Endothelial cell of umbilical vein (primary cell): ENCODE results near the gene GPR153. TPM values are rescaled to one million over a fixed set of nuclear protein-coding genes. Genes with fewer than 3 reads are reported as not detected.

ENCODE experiments used
- BruUV-seq: library from RNA; stranded (reverse); fragments of 400-500 nt; replicated peaks from 2 replicates; lab custom pipeline; 2021; lab: Mats Ljungman, UMichigan
- CTCF ChIA-PET: fragments of 300-600, 350-600 bp; sonication (Branson Sonifier 250); formaldehyde crosslinking; loops from one replicate; lab custom pipeline; 2021; ENCODE audit warnings: antibody characterized with exemption, inconsistent platforms; lab: Charles Lee
- POLR2A ChIA-PET: fragments of 300-600, 350-600 bp; sonication (Branson Sonifier 250); formaldehyde crosslinking; loops from one replicate; lab custom pipeline; 2021; ENCODE audit warnings: antibody characterized with exemption, inconsistent platforms; lab: Charles Lee
- DNase-seq: peaks from one replicate; pipeline ENCODE4 v3.0.0-alpha.2; 2011; ENCODE audit warnings: low read depth, low spot score
- FAIRE-seq: peaks from 2 replicates; lab custom pipeline; 2011; peaks lifted over from hg19 to GRCh38; lab: Jason Lieb, UNC
- H2AFZ ChIP-seq: 2 replicates; pipeline ENCODE4 v1.6.0; 2012; ENCODE audit warnings: low read depth, low read length, control low read depth, inconsistent platforms
- H3K27ac ChIP-seq: 2 replicates; pipeline ENCODE4 v1.5.1; 2011; ENCODE audit warnings: low read depth, mild to moderate bottlenecking, control low read depth, low read length, moderate library complexity; ENCODE audit not compliant: insufficient read depth
- H3K27me3 ChIP-seq, 2 experiments: 2 replicates each; pipeline versions ENCODE4 v1.6.0 to v1.6.1; 2011; ENCODE audit warnings: low read length in 2 of 2, mixed read lengths in 1 of 2; ENCODE audit not compliant: control insufficient read depth in 2 of 2, insufficient read depth in 2 of 2
- H3K36me3 ChIP-seq, 2 experiments: 2 replicates in 1 of 2; 3 replicates in 1 of 2; pipeline ENCODE4 v1.5.1; 2011; ENCODE audit warnings: low read length in 2 of 2, mild to moderate bottlenecking in 1 of 2, moderate library complexity in 1 of 2; ENCODE audit not compliant: control insufficient read depth in 2 of 2, insufficient read depth in 2 of 2; ENCODE audit errors: extremely low read depth in 1 of 2
- H3K4me1 ChIP-seq: 3 replicates; pipeline ENCODE4 v1.5.1; 2011; ENCODE audit warnings: mild to moderate bottlenecking, low read length; ENCODE audit not compliant: control insufficient read depth, insufficient read depth; ENCODE audit errors: extremely low read depth
- H3K4me2 ChIP-seq: 2 replicates; pipeline ENCODE4 v1.6.1; 2011; ENCODE audit warnings: low read length, control low read depth, mixed read lengths; ENCODE audit not compliant: insufficient read depth
- H3K4me3 ChIP-seq, 3 experiments: fragments of 200-600 bp in 1 of 3; sonication (generic), shearing (Covaris generic) in 1 of 3; replicated peaks in 1 of 3; 2 replicates each; pipeline ENCODE4 v1.5.1; 2011 to 2016; ENCODE audit warnings: control low read depth in 3 of 3, low read length in 3 of 3, mild to moderate bottlenecking in 2 of 3, inconsistent platforms in 1 of 3, low read depth in 1 of 3, moderate library complexity in 1 of 3; ENCODE audit not compliant: insufficient read depth in 1 of 3
- H3K79me2 ChIP-seq: 2 replicates; pipeline ENCODE4 v1.6.0; 2012; ENCODE audit warnings: low read length, inconsistent platforms; ENCODE audit not compliant: control insufficient read depth, insufficient read depth
- H3K9ac ChIP-seq: replicated peaks from 2 replicates; pipeline ENCODE3; 2011; ENCODE audit warnings: low read length, control low read depth; ENCODE audit not compliant: insufficient read depth; ENCODE audit errors: extremely low read depth
- H3K9me1 ChIP-seq: replicated peaks from 3 replicates; pipeline ENCODE4 v1.6.0; 2011; ENCODE audit warnings: mild to moderate bottlenecking, low read length; ENCODE audit not compliant: control insufficient read depth, insufficient read depth; ENCODE audit errors: extremely low read depth
- H3K9me3 ChIP-seq: replicated peaks from 2 replicates; pipeline ENCODE4 v1.5.1; 2012; ENCODE audit warnings: low read length, inconsistent platforms; ENCODE audit not compliant: control insufficient read depth, insufficient read depth
- H4K20me1 ChIP-seq: replicated peaks from 2 replicates; pipeline ENCODE3; 2011; ENCODE audit warnings: mild to moderate bottlenecking, low read length; ENCODE audit not compliant: control insufficient read depth, insufficient read depth; ENCODE audit errors: extremely low read depth
- CTCF ChIP-seq, 2 donors: IDR thresholded peaks; 1 replicate in 1 of 2; 2 replicates in 1 of 2; pipeline ENCODE4 v1.5.1; 2011; ENCODE audit warnings: low read length in 2 of 2, mild to moderate bottlenecking in 2 of 2, moderate library complexity in 2 of 2, control low read depth in 1 of 2, inconsistent platforms in 1 of 2, low read depth in 1 of 2; ENCODE audit not compliant: insufficient read depth in 1 of 2; ENCODE audit errors: extremely low read depth in 1 of 2
- EZH2 ChIP-seq: IDR thresholded peaks from 2 replicates; pipeline ENCODE4 v1.6.1; 2012; ENCODE audit warnings: borderline replicate concordance, low read depth, mild to moderate bottlenecking, moderate library complexity, low read length, inconsistent platforms; ENCODE audit not compliant: severe bottlenecking
- FOS ChIP-seq: IDR thresholded peaks from 2 replicates; pipeline ENCODE4 v1.6.1; 2011; ENCODE audit warnings: mild to moderate bottlenecking, low read length, moderate library complexity, borderline replicate concordance; ENCODE audit not compliant: insufficient read depth
- GATA2 ChIP-seq: IDR thresholded peaks from 2 replicates; pipeline ENCODE4 v1.7.0; 2011; ENCODE audit warnings: low read depth, mild to moderate bottlenecking, moderate library complexity, mixed read lengths, low read length; ENCODE audit not compliant: insufficient read length, insufficient read depth
- JUN ChIP-seq: IDR thresholded peaks from 2 replicates; pipeline ENCODE4 v1.6.1; 2011; ENCODE audit warnings: borderline replicate concordance, low read depth; ENCODE audit not compliant: insufficient read length, insufficient read depth
- MAX ChIP-seq: IDR thresholded peaks from 2 replicates; pipeline ENCODE4 v1.6.1; 2011; ENCODE audit not compliant: insufficient read depth, insufficient read length
- MYC ChIP-seq: IDR thresholded peaks from one replicate; pipeline ENCODE4 v1.6.1; 2011; ENCODE audit warnings: mild to moderate bottlenecking, low read depth, low read length
- POLR2A ChIP-seq: IDR thresholded peaks from 2 replicates; pipeline ENCODE4 v1.6.1; 2012; ENCODE audit warnings: low read depth, mild to moderate bottlenecking, control low read depth, low read length
- POLR2AphosphoS5 ChIP-seq: IDR thresholded peaks from 2 replicates; pipeline ENCODE4 v1.6.1; 2012; ENCODE audit warnings: low read depth, mild to moderate bottlenecking, control low read depth, low read length, moderate library complexity; ENCODE audit not compliant: insufficient read depth
- dilution Hi-C: fragments of 300-500 bp; cut with MboI; formaldehyde crosslinking; loops from one replicate; pipeline ENCODE4 v1.15.0; 2019; ENCODE audit warnings: low sequenced_read_pairs; ENCODE audit not compliant: extremely low pct_ligation_motif_present
- intact Hi-C: fragments of 100-400 bp; cut with micrococcal nuclease; formaldehyde crosslinking; loops from one replicate; pipeline ENCODE4 v1.10.0; 2022
- polyA plus RNA-seq, 4 experiments: library from polyadenylated mRNA; depleted of rRNA in 3 of 4; stranded (reverse) in 3 of 4; unstranded in 1 of 4; fragments of >200 nt; gene quantifications; 2 replicates each; pipeline versions ENCODE4 v1.2.1 to v1.2.3, GENCODE V29; 2011 to 2012; ENCODE audit warnings: missing spikeins in 1 of 4
- total RNA-seq: library from RNA; stranded (reverse); gene quantifications from 2 replicates; pipeline ENCODE4 v1.2.3, GENCODE V29; 2021

Gene GPR153
- total and polyA plus RNA-seq, 2 donors (not counting 3 experiments of a cell fraction or from before 2014, with no cell fraction given), result 3.1 to 3.9 TPM

- H3K27me3 ChIP-seq, result no peaks in the 10 kb centered on the region
- H3K9ac ChIP-seq, result no peak overlapping the region
- FAIRE-seq, result no peak
- no peak overlapping the region for H3K4me3 ChIP-seq
- no peak for DNase-seq
- POLR2A ChIA-PET, result no interaction called here
- no peaks in the 10 kb centered on the region for H4K20me1 ChIP-seq
- H3K4me2 ChIP-seq, result no peak overlapping the region
- no peaks in the 10 kb centered on the region for H3K9me1 ChIP-seq
- no peaks in the 10 kb centered on the region for H3K79me2 ChIP-seq
- no peaks in the 10 kb centered on the region for H3K4me1 ChIP-seq
- dilution Hi-C loops, result no loop called here
- no peaks in the 10 kb centered on the region for H3K9me3 ChIP-seq
- no peak for TF ChIP-seq POLR2AphosphoS5
- TF ChIP-seq CTCF (IDR thresholded peaks at IDR 0.05; ENCODE audit: extremely low read depth in 1 of 2, insufficient read depth in 1 of 2, low read depth in 1 of 2, low read length in 2 of 2), result no peak
- TF ChIP-seq GATA2, result no peak
- no peak for TF ChIP-seq MYC
- TF ChIP-seq JUN, result no peak
- no peak for TF ChIP-seq FOS
- TF ChIP-seq MAX, result no peak
- no peak for TF ChIP-seq POLR2A
- TF ChIP-seq EZH2, result no peak
- no peaks in the 10 kb centered on the region for H3K36me3 ChIP-seq
- BruUV-seq, result no TSS peak
- no peak overlapping the region for H2AFZ ChIP-seq
- no peak overlapping the region for H3K27ac ChIP-seq
- intact Hi-C loops, result loop anchor here (5.0 kb wide), 2 partner anchors 79 to 159 kb away; partner anchors contain the start of gene ESPN
- CTCF ChIA-PET, result interaction anchor here (1.2 kb wide), 1 partner anchor 18 kb away, joined by 3 read pairs; no protein-coding TSS in a partner anchor
Observed at GRCh38 chr1:6263716-6264115, 2.8 kb upstream of the GPR153 start.
